Adrenal gland (tissue), 5 donors: ENCODE results near the gene PLD2.

Experiments used
- POLR2A ChIP-seq, 2 donors: fragments of 450-650 bp; IDR thresholded peaks; one replicate each; pipeline ENCODE4 v1.6.1; 2017; ENCODE audit warnings: antibody characterized with exemption in 2 of 2, mild to moderate bottlenecking in 2 of 2, moderate library complexity in 1 of 2
- TF ChIP-seq, protein P1 (sequence below), 6 experiments: fragments of 450-650 bp in 4 of 6; fragments of 200-600 bp in 2 of 6; sonication (generic) in 1 of 6; IDR thresholded peaks; 1 replicate in 5 of 6; 2 replicates in 1 of 6; pipeline versions ENCODE4 v1.5.1 to v1.8.0; 2016 to 2021; ENCODE audit warnings: antibody characterized with exemption in 6 of 6, mild to moderate bottlenecking in 2 of 6, moderate library complexity in 1 of 6
- donor health status: DM: no; HTN: no; CAD: no.

DNA sequence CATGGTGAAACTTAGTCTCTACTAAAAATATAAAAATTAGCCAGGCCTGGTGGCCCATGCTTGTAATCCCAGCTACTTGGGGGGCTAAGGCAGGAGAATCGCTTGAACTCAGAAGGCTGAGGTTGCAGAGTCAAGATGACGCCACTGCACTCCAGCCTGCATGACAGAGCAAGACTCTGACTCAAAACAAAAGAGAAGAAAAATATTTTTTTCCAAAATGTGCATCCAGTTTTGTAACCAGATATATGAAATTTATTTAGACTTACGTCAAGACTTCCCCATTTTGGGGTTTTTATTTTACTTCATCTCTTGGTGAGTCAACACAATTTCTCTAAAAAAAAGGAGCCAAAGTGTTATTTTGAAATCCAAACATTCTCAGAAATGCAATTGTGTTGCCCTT is 40.8 kb upstream of the PLD2 start:
- TF ChIP-seq, protein P1, sequence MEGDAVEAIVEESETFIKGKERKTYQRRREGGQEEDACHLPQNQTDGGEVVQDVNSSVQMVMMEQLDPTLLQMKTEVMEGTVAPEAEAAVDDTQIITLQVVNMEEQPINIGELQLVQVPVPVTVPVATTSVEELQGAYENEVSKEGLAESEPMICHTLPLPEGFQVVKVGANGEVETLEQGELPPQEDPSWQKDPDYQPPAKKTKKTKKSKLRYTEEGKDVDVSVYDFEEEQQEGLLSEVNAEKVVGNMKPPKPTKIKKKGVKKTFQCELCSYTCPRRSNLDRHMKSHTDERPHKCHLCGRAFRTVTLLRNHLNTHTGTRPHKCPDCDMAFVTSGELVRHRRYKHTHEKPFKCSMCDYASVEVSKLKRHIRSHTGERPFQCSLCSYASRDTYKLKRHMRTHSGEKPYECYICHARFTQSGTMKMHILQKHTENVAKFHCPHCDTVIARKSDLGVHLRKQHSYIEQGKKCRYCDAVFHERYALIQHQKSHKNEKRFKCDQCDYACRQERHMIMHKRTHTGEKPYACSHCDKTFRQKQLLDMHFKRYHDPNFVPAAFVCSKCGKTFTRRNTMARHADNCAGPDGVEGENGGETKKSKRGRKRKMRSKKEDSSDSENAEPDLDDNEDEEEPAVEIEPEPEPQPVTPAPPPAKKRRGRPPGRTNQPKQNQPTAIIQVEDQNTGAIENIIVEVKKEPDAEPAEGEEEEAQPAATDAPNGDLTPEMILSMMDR (IDR thresholded peaks at IDR 0.05): no peak
- TF ChIP-seq POLR2A (IDR thresholded peaks at IDR 0.05): no peak
